Peyer's patch (tissue), 4 donors: ENCODE results near the gene POLDIP3.
"Not testable (repeated sequence)": the region's sequence is repeated elsewhere in the genome, so short reads cannot be mapped to it uniquely, and the experiment has no call there.

Experiments
- CTCF ChIP-seq, 6 experiments: fragments of 450-650 bp in 4 of 6; fragments of 200-600 bp in 2 of 6; sonication (generic) in 1 of 6; IDR thresholded peaks; one replicate each; pipeline ENCODE4 v1.5.1; 2017 to 2019; ENCODE audit warnings: antibody characterized with exemption in 6 of 6, mild to moderate bottlenecking in 3 of 6, moderate library complexity in 1 of 6
- POLR2A ChIP-seq, 2 donors: fragments of 450-650 bp; IDR thresholded peaks; one replicate each; pipeline ENCODE4 v1.5.1; 2017; ENCODE audit warnings: antibody characterized with exemption in 2 of 2, mild to moderate bottlenecking in 2 of 2, moderate library complexity in 2 of 2

- not testable (repeated sequence) for TF ChIP-seq CTCF, POLR2A (IDR thresholded peaks at IDR 0.05)
Measured at GRCh38 chr22:42574468-42574867, 40.2 kb downstream of the POLDIP3 start.
